ENCODE measurements around the gene TRPM3.

The TRPM3 gene

GRCh38 chr9:70625078-70625477, 496.3 kb downstream of the TRPM3 start:
- in situ Hi-C loops (cut with MboI; ENCODE audit: low sequenced_read_pairs) = no loop called here

- in situ Hi-C loops (cut with MboI; ENCODE audit: low sequenced_read_pairs) = no loop called here
Observed at GRCh38 chr9:70618784-70619183, 502.6 kb downstream of the TRPM3 start.

- in situ Hi-C loops (cut with MboI; ENCODE audit: low sequenced_read_pairs) = no loop called here
Observed at GRCh38 chr9:70617033-70617828, 504.2 kb downstream of the TRPM3 start.

- in situ Hi-C loops (cut with MboI; ENCODE audit: low sequenced_read_pairs) = no loop called here
Observed at GRCh38 chr9:70616228-70616990, 505.0 kb downstream of the TRPM3 start.

GRCh38 chr9:70615464-70616138, 505.8 kb downstream of the TRPM3 start:
- in situ Hi-C loops (cut with MboI; ENCODE audit: low sequenced_read_pairs) = no loop called here

- in situ Hi-C loops (cut with MboI; ENCODE audit: low sequenced_read_pairs) = no loop called here
Observed at GRCh38 chr9:70614786-70615463, 506.5 kb downstream of the TRPM3 start.

GRCh38 chr9:70613024-70613768, 508.2 kb downstream of the TRPM3 start:
- in situ Hi-C loops (cut with MboI; ENCODE audit: low sequenced_read_pairs) = no loop called here

- in situ Hi-C loops (cut with MboI; ENCODE audit: low sequenced_read_pairs) = no loop called here
Observed at GRCh38 chr9:70610287-70610644, 511.2 kb downstream of the TRPM3 start.

- in situ Hi-C loops (cut with MboI; ENCODE audit: low sequenced_read_pairs) = no loop called here
Observed at GRCh38 chr9:70609542-70610286, 511.7 kb downstream of the TRPM3 start.

GRCh38 chr9:70609011-70609410, 512.4 kb downstream of the TRPM3 start:
- in situ Hi-C loops (cut with MboI; ENCODE audit: low sequenced_read_pairs) = no loop called here

- in situ Hi-C loops (cut with MboI; ENCODE audit: low sequenced_read_pairs) = no loop called here
Observed at GRCh38 chr9:70607926-70608325, 513.5 kb downstream of the TRPM3 start.

GRCh38 chr9:70607329-70607728, 514.1 kb downstream of the TRPM3 start:
- in situ Hi-C loops (cut with MboI; ENCODE audit: low sequenced_read_pairs) = no loop called here

- in situ Hi-C loops (cut with MboI; ENCODE audit: low sequenced_read_pairs) = no loop called here
Observed at GRCh38 chr9:70603020-70603411, 518.4 kb downstream of the TRPM3 start.

GRCh38 chr9:70602321-70603019, 519.0 kb downstream of the TRPM3 start:
- in situ Hi-C loops (cut with MboI; ENCODE audit: low sequenced_read_pairs) = no loop called here

- in situ Hi-C loops (cut with MboI; ENCODE audit: low sequenced_read_pairs) = no loop called here
Observed at GRCh38 chr9:70601000-70601951, 520.1 kb downstream of the TRPM3 start.

GRCh38 chr9:70600506-70600905, 520.9 kb downstream of the TRPM3 start:
- in situ Hi-C loops (cut with MboI; ENCODE audit: low sequenced_read_pairs) = no loop called here

- in situ Hi-C loops (cut with MboI; ENCODE audit: low sequenced_read_pairs) = loop anchor here (25.0 kb wide), 2 partner anchors 186 to 261 kb away; partner anchors contain the start of gene KLF9
Observed at GRCh38 chr9:70597886-70598285, 523.5 kb downstream of the TRPM3 start.

- in situ Hi-C loops (cut with MboI; ENCODE audit: low sequenced_read_pairs) = loop anchor here (25.0 kb wide), 2 partner anchors 183 to 258 kb away; partner anchors contain the start of gene KLF9
Observed at GRCh38 chr9:70595211-70595610, 526.2 kb downstream of the TRPM3 start.
